GM12892 (cell line): Measurements from ENCODE around the gene PRDM11. TPM values are rescaled to one million over a fixed set of nuclear protein-coding genes. Genes with fewer than 3 reads are reported as not detected.

Source experiments
- DNase-seq: peaks from one replicate; pipeline ENCODE4 v3.0.0; 2011; ENCODE audit not compliant: insufficient read length
- FAIRE-seq: peaks from 2 replicates; lab custom pipeline; 2011; peaks lifted over from hg19 to GRCh38; lab: Jason Lieb, UNC
- POLR2A ChIP-seq: IDR thresholded peaks from 2 replicates; pipeline ENCODE4 v1.6.1; 2011; ENCODE audit warnings: low read depth, low read length, control low read depth
- POLR2AphosphoS5 ChIP-seq: IDR thresholded peaks from 2 replicates; pipeline ENCODE4 v1.6.1; 2011; ENCODE audit warnings: low read depth, low read length, control low read depth
- TAF1 ChIP-seq: IDR thresholded peaks from 2 replicates; pipeline ENCODE4 v1.6.1; 2011; ENCODE audit warnings: low read depth, mild to moderate bottlenecking, control low read depth, low read length, borderline replicate concordance
- polyA plus RNA-seq: library from polyadenylated mRNA; unstranded; fragments of >200 nt; gene quantifications from one replicate; pipeline ENCODE4 v1.2.1, GENCODE V29; 2012; ENCODE audit warnings: missing spikeins, inconsistent platforms; ENCODE audit not compliant: missing spikeins

PRDM11 gene
- polyA plus RNA-seq = 0.32 TPM

DNA sequence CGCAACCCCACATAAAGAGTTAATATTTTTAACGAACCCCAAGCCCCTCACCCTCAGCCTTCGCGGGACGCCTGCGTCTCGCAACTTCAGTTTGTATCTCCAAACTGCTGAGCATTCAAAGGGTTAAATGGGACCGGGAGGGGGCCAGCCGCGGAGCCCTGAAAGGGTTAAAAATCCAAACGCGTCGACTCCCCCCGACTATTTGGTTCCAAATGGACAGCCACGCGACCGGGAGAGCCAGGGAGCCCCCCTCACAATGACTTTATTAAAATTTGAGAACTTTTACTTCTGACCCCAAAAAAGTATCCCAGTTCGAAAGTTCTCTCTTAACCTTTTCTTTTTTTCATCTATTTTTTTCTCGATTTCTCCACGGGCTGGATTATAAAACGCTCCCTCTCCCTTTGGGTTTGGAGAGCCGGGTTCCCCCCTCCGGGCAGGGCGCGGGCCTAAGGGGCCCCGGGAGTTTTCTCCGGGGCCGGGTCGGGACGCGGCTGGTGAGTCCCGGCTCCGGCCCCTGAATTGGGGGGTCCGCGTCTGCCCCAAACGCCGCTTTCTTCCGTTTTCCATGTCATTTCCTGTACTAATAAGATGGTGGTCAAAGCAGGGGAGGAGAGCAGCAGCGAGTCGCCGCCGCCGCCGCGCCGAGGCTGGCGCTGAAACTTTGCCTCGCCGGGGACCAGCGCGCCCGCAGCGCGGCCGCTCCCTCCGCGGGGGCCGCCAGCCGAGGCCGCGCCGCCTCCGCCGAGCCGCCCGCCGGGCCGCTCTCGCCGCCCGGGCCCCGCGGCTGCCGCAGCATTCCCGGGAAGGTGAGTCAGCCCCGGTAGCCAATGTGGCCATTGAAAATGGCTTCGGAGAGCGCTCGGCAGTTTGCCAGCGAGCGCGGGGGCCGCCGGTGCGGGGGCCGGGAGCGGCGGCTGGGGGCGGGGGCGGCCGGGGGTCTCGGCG, at the start of gene PRDM11:
Gene PRDM11, plus strand, starts transcription at position 568 of the 945 bp plus-strand sequence. CDS start 35,128 bp downstream, outside the sequence.
- TF ChIP-seq POLR2AphosphoS5 (no peak; the same call in 1 of the 2 replicates), TAF1 (no peak)
- no peak for DNase-seq
- FAIRE-seq = no peak

DNA sequence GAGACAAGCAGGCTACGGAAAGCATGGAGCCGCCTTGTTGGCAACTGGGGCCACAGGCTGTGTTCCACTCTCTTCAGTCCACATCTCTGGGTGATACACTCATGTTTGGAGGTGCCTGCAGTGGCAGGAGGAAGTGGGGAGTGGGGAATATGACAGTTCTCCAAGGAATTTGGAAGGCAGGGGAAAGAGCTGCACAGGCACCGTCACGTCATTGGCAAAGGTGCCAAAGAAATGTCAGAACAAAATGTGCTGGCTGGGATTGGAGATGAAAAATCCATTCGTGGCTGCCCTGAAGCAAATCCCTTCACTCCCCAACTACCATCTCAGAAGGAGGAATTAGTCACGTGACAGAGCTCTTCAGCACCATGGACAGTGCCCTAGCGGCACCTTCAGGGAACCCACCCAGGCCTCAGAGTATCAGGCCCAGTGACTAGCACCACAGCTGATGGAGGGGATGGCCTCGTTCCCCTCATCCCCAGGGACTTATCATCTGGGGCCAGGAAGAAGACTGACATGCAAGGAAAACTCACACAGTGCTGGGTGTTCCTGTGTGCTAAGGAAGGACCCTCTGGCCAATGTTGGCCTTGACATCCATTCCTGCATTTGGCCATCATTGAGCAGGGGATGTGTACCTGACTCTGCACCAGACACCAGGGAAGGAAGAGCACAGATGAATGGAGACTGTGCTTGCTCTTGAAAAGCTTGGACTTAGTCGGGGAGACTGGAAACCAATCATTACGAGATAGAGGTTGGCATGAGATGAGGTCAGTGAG, 48.5 kb upstream of the PRDM11 start:
- no peak for FAIRE-seq
- DNase-seq = no peak
- TF ChIP-seq POLR2AphosphoS5 = no peak
- TF ChIP-seq TAF1 = no peak
- TF ChIP-seq POLR2A = no peak

DNA sequence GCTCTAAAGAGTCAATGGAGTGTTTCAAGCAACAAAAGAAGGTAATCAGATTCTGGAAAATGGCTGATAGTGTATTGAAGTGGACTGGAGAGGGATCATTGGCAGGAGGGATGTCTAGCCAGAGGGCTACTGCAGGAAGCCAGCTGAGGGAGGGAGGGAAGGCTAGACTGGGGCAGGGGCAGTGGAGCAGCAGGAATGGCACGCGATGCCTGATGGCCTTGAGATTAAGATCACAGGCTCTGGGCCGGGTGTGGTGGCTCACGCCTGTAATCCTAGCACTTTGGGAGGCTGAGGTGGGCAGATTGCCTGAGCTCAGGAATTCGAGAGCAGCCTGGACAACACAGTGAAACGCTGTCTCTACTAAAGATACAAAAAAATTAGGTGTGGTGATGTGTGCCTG, 47.5 kb upstream of the PRDM11 start:
- no peak for DNase-seq
- FAIRE-seq = no peak
- TF ChIP-seq POLR2AphosphoS5 (no peak), POLR2A (no peak), TAF1 (no peak)

DNA sequence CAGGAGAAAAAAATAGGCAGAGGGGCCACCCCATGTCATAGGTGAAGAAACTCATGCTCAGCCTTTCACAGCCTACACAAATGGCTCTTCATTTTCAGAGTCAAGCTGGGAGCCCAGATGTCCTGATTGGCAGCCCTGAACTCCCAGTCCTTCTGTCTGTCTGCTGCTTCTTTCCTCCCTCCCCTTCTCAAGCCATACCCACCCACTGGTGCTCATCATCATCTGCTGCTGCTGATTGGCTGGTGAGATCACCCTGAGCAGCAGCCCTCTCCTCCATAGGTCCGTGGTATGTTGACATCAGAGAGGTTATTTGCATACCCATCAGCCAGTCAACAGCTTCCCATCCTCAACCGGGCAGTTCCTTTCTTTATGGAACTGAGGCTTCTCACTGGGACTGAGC, 46.1 kb upstream of the PRDM11 start:
- no peak for FAIRE-seq

DNA sequence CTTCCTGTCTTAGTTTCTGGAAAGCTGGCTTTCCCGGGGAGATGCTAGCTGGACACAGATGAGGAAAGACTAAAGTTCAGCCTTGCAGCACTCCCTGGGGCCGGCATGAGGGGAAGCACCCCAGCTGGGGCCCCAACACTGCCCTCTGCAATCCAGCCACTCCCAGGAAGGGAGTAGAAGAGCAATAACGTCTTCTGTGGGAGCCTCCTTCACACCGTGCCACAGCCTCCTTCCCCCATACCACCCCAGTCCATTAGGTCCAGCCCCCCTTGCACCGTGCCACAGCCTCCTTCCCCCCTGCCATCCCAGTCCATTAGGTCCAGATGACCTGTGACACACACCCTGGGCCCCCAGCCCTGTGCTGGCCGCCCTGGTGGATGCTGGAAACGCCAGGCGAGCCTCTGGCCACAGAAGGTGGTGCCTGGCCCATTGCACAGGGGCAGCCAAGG, 44.1 kb upstream of the PRDM11 start:
- TF ChIP-seq TAF1 = no peak
- TF ChIP-seq POLR2AphosphoS5 = no peak
- no peak for TF ChIP-seq POLR2A
- FAIRE-seq = no peak

More for the DNA sequence above, 46.1 kb upstream of the PRDM11 start:
- DNase-seq = no peak
- no peak for TF ChIP-seq POLR2AphosphoS5
- no peak for TF ChIP-seq TAF1
- TF ChIP-seq POLR2A = no peak

DNA sequence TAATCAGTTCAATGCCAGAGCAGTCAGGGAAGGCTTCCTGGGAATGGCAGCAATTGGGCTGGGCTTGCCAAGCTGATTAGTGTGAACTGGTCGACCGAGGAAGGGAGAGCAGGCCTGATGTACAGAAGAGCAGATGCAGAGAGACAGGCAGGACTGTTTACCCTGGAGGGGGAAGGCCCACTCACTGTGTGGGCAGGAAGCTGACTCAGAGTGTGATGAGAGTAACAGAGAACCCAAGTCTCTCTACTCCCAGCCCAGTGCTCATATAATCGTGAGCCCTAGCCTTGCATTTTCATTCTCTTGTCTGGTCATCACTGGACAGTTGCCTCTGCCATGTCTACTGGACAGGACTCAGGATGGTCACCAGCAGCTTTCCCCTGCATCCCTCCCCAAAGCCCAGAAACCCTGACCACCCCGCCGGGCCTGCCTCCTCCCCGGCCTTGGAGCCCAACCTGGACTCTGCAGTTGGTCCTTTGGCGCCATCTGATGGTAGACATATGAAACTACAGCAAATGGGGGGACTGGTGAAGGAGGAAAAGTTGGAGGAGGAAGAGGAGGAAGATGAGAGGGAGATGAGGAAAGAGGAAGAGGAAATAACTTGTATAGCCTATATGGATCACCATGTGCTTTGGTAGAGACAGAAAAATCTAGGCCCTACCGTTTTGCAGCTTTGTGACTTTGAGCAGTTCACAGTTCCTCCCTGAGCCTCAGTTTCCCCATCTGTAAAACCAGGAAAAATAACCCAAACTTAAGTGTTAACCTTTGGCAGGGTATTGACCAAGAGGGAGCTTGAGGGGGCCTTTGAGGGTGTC, 43.4 kb upstream of the PRDM11 start:
- FAIRE-seq (peak; percentile 99), DNase-seq (peak; percentile 63)
- no peak for TF ChIP-seq POLR2AphosphoS5
- no peak for TF ChIP-seq TAF1
- TF ChIP-seq POLR2A = no peak

More for the DNA sequence above, 44.1 kb upstream of the PRDM11 start:
- DNase-seq = no peak

DNA sequence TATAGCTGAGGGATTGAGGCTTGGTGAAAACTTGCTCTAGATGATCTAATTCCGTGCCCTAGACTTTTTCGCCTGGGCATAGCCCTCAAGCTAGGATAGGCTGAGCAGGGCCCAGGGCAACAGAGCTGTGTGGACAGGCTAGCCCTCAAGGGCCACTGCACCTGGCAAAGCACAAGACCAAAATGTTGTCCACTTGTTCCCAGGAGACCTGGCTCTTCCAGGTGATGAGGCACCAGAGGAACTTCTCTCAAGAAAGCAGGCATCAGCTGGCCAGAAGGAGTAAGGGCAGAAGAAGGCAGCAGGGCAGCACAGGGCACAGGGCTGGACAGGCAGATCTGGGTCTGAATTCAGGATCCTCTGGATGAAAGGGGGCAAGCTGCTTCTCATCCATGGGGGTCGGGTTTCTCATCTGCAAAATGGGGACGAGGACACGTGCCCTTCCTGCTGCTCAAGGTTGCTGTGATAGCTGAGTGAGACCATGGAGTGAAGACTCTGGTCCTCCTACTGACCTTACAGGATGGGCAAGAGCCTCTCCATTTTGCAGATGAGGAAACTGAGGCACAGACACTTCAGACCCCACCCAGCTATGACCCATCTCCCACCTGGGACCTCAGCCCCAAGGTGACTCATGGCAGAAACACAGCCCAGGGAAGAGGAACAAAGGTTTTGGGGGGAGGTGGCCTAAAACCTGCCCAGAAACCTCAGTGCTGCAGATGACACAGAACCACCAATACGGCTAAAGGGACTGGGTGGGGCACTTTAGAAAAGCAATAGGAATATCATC, 42.2 kb upstream of the PRDM11 start:
- no peak for DNase-seq
- FAIRE-seq = no peak
- TF ChIP-seq POLR2AphosphoS5 (no peak), POLR2A (no peak), TAF1 (no peak)

DNA sequence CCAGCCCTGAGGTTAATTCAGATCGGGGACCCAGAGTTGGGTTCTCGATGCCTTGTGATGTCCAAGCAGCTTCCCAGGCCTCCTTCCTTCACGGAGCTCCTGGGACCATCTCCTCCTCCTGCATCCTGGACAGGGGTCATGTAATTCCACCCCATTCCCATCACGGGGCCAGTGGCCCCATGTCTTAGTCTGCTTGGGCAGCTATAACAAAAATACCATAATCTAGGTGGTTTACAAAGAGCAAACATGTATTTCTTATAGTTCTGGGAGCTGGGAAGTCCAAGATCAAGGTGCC, 41.7 kb upstream of the PRDM11 start:
- no peak for FAIRE-seq
- TF ChIP-seq POLR2A (no peak), TAF1 (no peak), POLR2AphosphoS5 (no peak)
- no peak for DNase-seq

DNA sequence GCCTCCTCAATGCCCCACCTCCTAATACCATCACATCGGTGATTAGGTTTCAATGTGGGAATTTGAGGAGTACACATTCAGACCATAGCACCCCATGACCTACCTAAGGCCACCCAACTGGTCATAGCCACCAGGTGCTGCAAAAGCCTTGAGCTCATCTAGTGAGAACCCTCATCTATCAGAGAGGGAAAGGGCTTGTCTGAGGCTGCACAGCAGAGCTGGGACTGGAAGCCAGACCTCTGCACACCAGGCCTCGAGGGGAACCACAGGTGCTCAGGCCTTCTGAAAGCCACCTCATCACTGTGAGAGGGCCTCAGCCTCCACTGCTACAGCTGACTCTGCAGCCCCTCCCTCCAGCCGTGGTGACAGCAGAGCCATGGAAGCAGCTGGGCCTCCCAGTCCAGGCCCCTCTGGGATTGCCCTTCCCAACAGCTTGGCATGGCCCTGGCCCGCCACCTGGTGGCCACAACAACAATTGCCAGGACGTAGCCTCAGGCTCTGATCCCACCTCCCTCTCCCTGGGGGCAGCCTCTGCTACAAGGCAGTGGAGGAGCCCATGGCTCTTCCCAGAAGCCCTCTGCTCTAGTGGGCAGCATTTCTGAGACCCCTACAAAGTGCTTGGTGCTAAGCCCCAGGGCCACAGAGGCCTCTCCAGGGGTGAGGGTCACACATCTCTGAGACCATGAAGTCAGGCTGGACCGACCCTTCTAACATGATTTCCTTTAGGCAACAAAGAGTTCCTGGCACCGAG, 41.0 kb upstream of the PRDM11 start:
- no peak for TF ChIP-seq POLR2A
- FAIRE-seq = peak; percentile 95
- DNase-seq = peak; percentile 67

DNA sequence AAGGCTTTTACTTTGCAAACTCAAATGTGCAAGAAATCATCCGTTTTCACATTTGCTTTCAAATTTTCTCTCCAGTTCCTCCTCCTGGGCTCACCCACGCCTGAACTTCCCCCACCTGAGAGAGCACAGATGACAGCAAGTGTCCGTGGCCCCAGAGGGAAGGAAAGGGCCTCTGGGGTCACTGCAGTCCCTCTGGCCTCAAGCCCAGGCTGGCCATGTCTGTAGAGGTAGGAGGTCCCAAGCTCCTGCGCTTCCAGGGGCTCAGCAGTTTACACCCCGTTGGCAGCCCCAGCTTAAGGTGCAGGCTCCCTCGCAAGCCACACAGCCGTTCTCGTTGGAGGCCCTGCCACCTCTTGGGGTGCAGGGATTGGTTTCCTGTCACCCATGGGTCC, 40.5 kb upstream of the PRDM11 start:
- TF ChIP-seq POLR2A = no peak
- no peak for TF ChIP-seq TAF1
- no peak for TF ChIP-seq POLR2AphosphoS5
- DNase-seq (no peak), FAIRE-seq (peak; percentile 9)
